ENCODE results near the gene ENDOD1.

Gene ENDOD1

GRCh38 chr11:95144313-95145235 is 54.9 kb downstream of the ENDOD1 start:
- intact Hi-C loops (cut with DNase I; ENCODE audit: low total_unique reads), result loop anchor here (5.0 kb wide), 1 partner anchor 67 kb away; no protein-coding TSS in a partner anchor

GRCh38 chr11:95145430-95146060 is 55.9 kb downstream of the ENDOD1 start:
- no peaks in the 10 kb centered on the region for H3K27me3 ChIP-seq
- no peak for TF ChIP-seq CTCF (IDR thresholded peaks at IDR 0.05)
- no peak for DNase-seq
- peaks cover 0 to 41% (median 11%) of the 10 kb centered on the region in 4 donors for H3K4me1 ChIP-seq
- intact Hi-C loops (cut with DNase I; ENCODE audit: low total_unique reads), result loop anchor here (5.0 kb wide), 1 partner anchor 68 kb away; no protein-coding TSS in a partner anchor
- H3K4me3 ChIP-seq, result no peak overlapping the region
- no peaks in the 10 kb centered on the region for H3K9me3 ChIP-seq
- no peaks in the 10 kb centered on the region for H3K36me3 ChIP-seq
- H3K27ac ChIP-seq, result no peak overlapping the region

More at GRCh38 chr11:95144313-95145235, 54.9 kb downstream of the ENDOD1 start:
- Histone ChIP-seq H3K36me3 (no peaks in the 10 kb centered on the region), H3K9me3 (no peaks in the 10 kb centered on the region), H3K4me3 (no peak overlapping the region), H3K27ac (no peak overlapping the region), H3K27me3 (no peaks in the 10 kb centered on the region), H3K4me1 (peaks cover 0 to 31% (median 4%) of the 10 kb centered on the region in 4 donors)
- DNase-seq, result no peak
- no peak for TF ChIP-seq CTCF (IDR thresholded peaks at IDR 0.05)

GRCh38 chr11:95147364-95147905 is 57.8 kb downstream of the ENDOD1 start:
- no peaks in the 10 kb centered on the region for H3K27me3 ChIP-seq
- intact Hi-C loops (cut with DNase I; ENCODE audit: low total_unique reads), result loop anchor here (5.0 kb wide), 1 partner anchor 70 kb away; no protein-coding TSS in a partner anchor
- no peak overlapping the region for H3K27ac ChIP-seq
- peaks cover 0 to 49% (median 15%) of the 10 kb centered on the region in 4 donors for H3K4me1 ChIP-seq
- H3K36me3 ChIP-seq, result no peaks in the 10 kb centered on the region
- TF ChIP-seq CTCF (IDR thresholded peaks at IDR 0.05), result no peak
- no peak for DNase-seq
- H3K9me3 ChIP-seq, result no peaks in the 10 kb centered on the region
- no peak overlapping the region for H3K4me3 ChIP-seq

GRCh38 chr11:95148406-95148805 is 58.8 kb downstream of the ENDOD1 start:
- Histone ChIP-seq H3K27ac (peak overlapping the region in 1 of 2 donors; percentile 92), H3K27me3 (no peaks in the 10 kb centered on the region), H3K36me3 (no peaks in the 10 kb centered on the region), H3K4me1 (peaks cover 0 to 59% (median 15%) of the 10 kb centered on the region in 4 donors), H3K4me3 (no peak overlapping the region), H3K9me3 (no peaks in the 10 kb centered on the region)
- no peak for DNase-seq
- intact Hi-C loops (cut with DNase I; ENCODE audit: low total_unique reads), result loop anchor here (5.0 kb wide), 1 partner anchor 71 kb away; no protein-coding TSS in a partner anchor
- TF ChIP-seq CTCF (IDR thresholded peaks at IDR 0.05), result no peak

GRCh38 chr11:95148938-95149337 is 59.3 kb downstream of the ENDOD1 start:
- intact Hi-C loops (cut with DNase I; ENCODE audit: low total_unique reads), result loop anchor here (5.0 kb wide), 1 partner anchor 72 kb away; no protein-coding TSS in a partner anchor
- H3K4me3 ChIP-seq, result no peak overlapping the region
- no peaks in the 10 kb centered on the region for H3K27me3 ChIP-seq
- no peaks in the 10 kb centered on the region for H3K9me3 ChIP-seq
- H3K36me3 ChIP-seq, result no peaks in the 10 kb centered on the region
- peaks cover 0 to 61% (median 17%) of the 10 kb centered on the region in 4 donors for H3K4me1 ChIP-seq
- DNase-seq, result no peak
- TF ChIP-seq CTCF (IDR thresholded peaks at IDR 0.05), result no peak
- H3K27ac ChIP-seq, result peak overlapping the region in 1 of 2 donors; percentile 92
